Measurements from ENCODE around the gene CHST7. TPM values are rescaled to one million over a fixed set of nuclear protein-coding genes. Genes with fewer than 3 reads are reported as not detected.

CHST7 gene
- polyA plus RNA-seq, 1 donor from 2014 or later: 4.9 TPM

DNA sequence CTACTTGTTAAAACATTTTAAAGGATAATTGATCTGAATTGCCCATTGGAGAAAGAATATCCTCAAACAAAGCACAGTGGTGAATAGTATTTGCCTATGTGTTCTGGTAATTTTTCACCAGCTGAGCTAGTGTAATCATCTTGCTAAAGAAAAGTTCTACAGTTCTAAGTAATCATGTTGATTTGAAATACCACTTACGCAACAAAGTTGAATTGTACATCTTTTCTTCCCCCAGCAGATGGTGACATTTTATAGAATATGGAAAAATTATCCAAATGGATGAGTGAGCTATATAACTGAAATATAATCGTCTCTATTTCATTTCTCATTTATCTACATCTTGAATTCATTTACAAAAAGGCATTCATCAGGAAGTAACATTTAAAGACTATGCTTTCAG, 18.6 kb upstream of the CHST7 start:
- no peaks in the 10 kb centered on the region for H4K20me1 ChIP-seq (ENCODE audit: insufficient read depth)
- H3K27ac ChIP-seq (ENCODE audit: low read length): no peak overlapping the region
- H3K79me2 ChIP-seq (replicated peaks; ENCODE audit: insufficient read depth, low read length): no peaks in the 10 kb centered on the region
- no peaks in the 10 kb centered on the region for H3K27me3 ChIP-seq (ENCODE audit: insufficient read depth, low read depth, low read length)
- H3K9me3 ChIP-seq (ENCODE audit: low read length): no peaks in the 10 kb centered on the region
- H3K4me3 ChIP-seq (ENCODE audit: low read length): no peak overlapping the region
- H3K36me3 ChIP-seq (ENCODE audit: insufficient read depth, low read length): no peaks in the 10 kb centered on the region
- H3K9ac ChIP-seq (ENCODE audit: low read length): no peak overlapping the region
- no peak overlapping the region for H2AFZ ChIP-seq (ENCODE audit: low read depth, low read length)
- TF ChIP-seq SMC3 (conservative IDR thresholded peaks at IDR 0.05; ENCODE audit: poor library complexity) (peak; percentile 57), RAD21 (conservative IDR thresholded peaks at IDR 0.05) (peak; percentile 60), EZH2 (IDR thresholded peaks at IDR 0.05; ENCODE audit: borderline replicate concordance, insufficient read depth, low read length, poor library complexity, severe bottlenecking) (no peak), MXI1 (conservative IDR thresholded peaks at IDR 0.05; ENCODE audit: poor library complexity, severe bottlenecking) (no peak)
- TF ChIP-seq, protein P1, sequence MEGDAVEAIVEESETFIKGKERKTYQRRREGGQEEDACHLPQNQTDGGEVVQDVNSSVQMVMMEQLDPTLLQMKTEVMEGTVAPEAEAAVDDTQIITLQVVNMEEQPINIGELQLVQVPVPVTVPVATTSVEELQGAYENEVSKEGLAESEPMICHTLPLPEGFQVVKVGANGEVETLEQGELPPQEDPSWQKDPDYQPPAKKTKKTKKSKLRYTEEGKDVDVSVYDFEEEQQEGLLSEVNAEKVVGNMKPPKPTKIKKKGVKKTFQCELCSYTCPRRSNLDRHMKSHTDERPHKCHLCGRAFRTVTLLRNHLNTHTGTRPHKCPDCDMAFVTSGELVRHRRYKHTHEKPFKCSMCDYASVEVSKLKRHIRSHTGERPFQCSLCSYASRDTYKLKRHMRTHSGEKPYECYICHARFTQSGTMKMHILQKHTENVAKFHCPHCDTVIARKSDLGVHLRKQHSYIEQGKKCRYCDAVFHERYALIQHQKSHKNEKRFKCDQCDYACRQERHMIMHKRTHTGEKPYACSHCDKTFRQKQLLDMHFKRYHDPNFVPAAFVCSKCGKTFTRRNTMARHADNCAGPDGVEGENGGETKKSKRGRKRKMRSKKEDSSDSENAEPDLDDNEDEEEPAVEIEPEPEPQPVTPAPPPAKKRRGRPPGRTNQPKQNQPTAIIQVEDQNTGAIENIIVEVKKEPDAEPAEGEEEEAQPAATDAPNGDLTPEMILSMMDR (IDR thresholded peaks at IDR 0.05; ENCODE audit: poor library complexity, severe bottlenecking): peak; percentile 56
- TF ChIP-seq, protein P2, sequence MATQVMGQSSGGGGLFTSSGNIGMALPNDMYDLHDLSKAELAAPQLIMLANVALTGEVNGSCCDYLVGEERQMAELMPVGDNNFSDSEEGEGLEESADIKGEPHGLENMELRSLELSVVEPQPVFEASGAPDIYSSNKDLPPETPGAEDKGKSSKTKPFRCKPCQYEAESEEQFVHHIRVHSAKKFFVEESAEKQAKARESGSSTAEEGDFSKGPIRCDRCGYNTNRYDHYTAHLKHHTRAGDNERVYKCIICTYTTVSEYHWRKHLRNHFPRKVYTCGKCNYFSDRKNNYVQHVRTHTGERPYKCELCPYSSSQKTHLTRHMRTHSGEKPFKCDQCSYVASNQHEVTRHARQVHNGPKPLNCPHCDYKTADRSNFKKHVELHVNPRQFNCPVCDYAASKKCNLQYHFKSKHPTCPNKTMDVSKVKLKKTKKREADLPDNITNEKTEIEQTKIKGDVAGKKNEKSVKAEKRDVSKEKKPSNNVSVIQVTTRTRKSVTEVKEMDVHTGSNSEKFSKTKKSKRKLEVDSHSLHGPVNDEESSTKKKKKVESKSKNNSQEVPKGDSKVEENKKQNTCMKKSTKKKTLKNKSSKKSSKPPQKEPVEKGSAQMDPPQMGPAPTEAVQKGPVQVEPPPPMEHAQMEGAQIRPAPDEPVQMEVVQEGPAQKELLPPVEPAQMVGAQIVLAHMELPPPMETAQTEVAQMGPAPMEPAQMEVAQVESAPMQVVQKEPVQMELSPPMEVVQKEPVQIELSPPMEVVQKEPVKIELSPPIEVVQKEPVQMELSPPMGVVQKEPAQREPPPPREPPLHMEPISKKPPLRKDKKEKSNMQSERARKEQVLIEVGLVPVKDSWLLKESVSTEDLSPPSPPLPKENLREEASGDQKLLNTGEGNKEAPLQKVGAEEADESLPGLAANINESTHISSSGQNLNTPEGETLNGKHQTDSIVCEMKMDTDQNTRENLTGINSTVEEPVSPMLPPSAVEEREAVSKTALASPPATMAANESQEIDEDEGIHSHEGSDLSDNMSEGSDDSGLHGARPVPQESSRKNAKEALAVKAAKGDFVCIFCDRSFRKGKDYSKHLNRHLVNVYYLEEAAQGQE (IDR thresholded peaks at IDR 0.05; ENCODE audit: borderline replicate concordance): no peak
- H3F3A ChIP-seq (ENCODE audit: insufficient read depth, low read length, poor library complexity, severe bottlenecking): no peaks in the 10 kb centered on the region
- H3K9me2 ChIP-seq (ENCODE audit: insufficient read depth, low read length): no peaks in the 10 kb centered on the region
- H3K4me2 ChIP-seq (ENCODE audit: low read length): no peak overlapping the region

DNA sequence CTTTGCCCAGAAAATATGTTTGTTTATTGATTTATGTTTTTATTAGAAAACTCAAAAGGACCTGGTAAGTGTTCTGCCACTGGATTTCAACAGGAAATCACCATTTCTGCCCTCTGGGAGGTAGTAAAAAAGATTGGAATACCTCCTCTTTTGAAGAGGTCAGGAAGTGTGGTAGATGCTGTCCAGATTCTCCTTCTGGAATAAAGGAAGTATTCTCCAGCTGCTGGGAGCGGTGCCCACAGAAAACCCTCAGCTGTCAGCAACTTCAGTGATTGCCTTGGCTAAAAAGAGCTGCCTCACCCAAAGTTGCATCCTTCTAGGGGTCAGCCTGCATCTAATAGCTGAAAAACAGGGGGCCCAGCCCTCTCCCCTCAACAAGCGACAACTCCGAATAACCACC, 14.5 kb upstream of the CHST7 start:
- no peak overlapping the region for H3K9ac ChIP-seq (ENCODE audit: low read length)
- H3K4me2 ChIP-seq (ENCODE audit: low read length): no peak overlapping the region
- no peaks in the 10 kb centered on the region for H4K20me1 ChIP-seq (ENCODE audit: insufficient read depth)
- H3K27ac ChIP-seq (ENCODE audit: low read length): no peak overlapping the region
- H3F3A ChIP-seq (ENCODE audit: insufficient read depth, low read length, poor library complexity, severe bottlenecking): no peaks in the 10 kb centered on the region
- no peak overlapping the region for H2AFZ ChIP-seq (ENCODE audit: low read depth, low read length)
- H3K27me3 ChIP-seq (ENCODE audit: insufficient read depth, low read depth, low read length): no peaks in the 10 kb centered on the region
- H3K36me3 ChIP-seq (ENCODE audit: insufficient read depth, low read length): no peaks in the 10 kb centered on the region
- no peaks in the 10 kb centered on the region for H3K9me2 ChIP-seq (ENCODE audit: insufficient read depth, low read length)
- H3K4me3 ChIP-seq (ENCODE audit: low read length): no peak overlapping the region
- no peak for TF ChIP-seq POLR2AphosphoS5 (IDR thresholded peaks at IDR 0.05)
- TF ChIP-seq EP300 (conservative IDR thresholded peaks at IDR 0.05; ENCODE audit: poor library complexity, severe bottlenecking): no peak
- TF ChIP-seq, protein P1 (IDR thresholded peaks at IDR 0.05; ENCODE audit: poor library complexity, severe bottlenecking): no peak
- TF ChIP-seq EZH2 (IDR thresholded peaks at IDR 0.05; ENCODE audit: borderline replicate concordance, insufficient read depth, low read length, poor library complexity, severe bottlenecking): no peak
- no peak for TF ChIP-seq TAF1 (IDR thresholded peaks at IDR 0.05; ENCODE audit: low read depth)
- no peak for TF ChIP-seq MXI1 (conservative IDR thresholded peaks at IDR 0.05; ENCODE audit: poor library complexity, severe bottlenecking)
- TF ChIP-seq, protein P2 (IDR thresholded peaks at IDR 0.05; ENCODE audit: borderline replicate concordance): no peak
- TF ChIP-seq RAD21 (conservative IDR thresholded peaks at IDR 0.05): no peak
- no peak for TF ChIP-seq SMC3 (conservative IDR thresholded peaks at IDR 0.05; ENCODE audit: poor library complexity)
- no peaks in the 10 kb centered on the region for H3K79me2 ChIP-seq (replicated peaks; ENCODE audit: insufficient read depth, low read length)
- H3K9me3 ChIP-seq (ENCODE audit: low read length): no peaks in the 10 kb centered on the region

Measured in neural cell (in vitro differentiated cells).